ENCODE data around the gene EPS8L3. TPM values are rescaled to one million over a fixed set of nuclear protein-coding genes. Genes with fewer than 3 reads are reported as not detected.

EPS8L3 gene
- polyA plus RNA-seq, 1 of the 3 experiments (the other 2 are of a cell fraction), result not detected

- no peak overlapping the region for H3K9ac ChIP-seq
- no peak overlapping the region for H2AFZ ChIP-seq (ENCODE audit: low read depth)
- CTCF ChIA-PET, result no interaction called here
- 86% methylated on average over 6 of the region's 6 CpGs for WGBS (ENCODE audit: low lambda C conversion rate)
- POLR2A ChIA-PET, result interaction anchor here (1.2 kb wide), 1 partner anchor 9 kb away, joined by 4 read pairs; no protein-coding TSS in a partner anchor
- no peak for DNase-seq
- no peak overlapping the region for H3K4me3 ChIP-seq (ENCODE audit: low read depth in 2 of 2, low read length in 1 of 2)
- H3K36me3 ChIP-seq (replicated peaks in 1 of 2; ENCODE audit: control insufficient read depth in 1 of 2, insufficient read depth in 2 of 2, low read length in 1 of 2), result no peaks in the 10 kb centered on the region
- H3K27ac ChIP-seq (ENCODE audit: low read depth in 2 of 2, low read length in 1 of 2), result no peak overlapping the region
- H4K20me1 ChIP-seq (ENCODE audit: insufficient read depth), result no peaks in the 10 kb centered on the region
- TF ChIP-seq FOSL2 (IDR thresholded peaks at IDR 0.05; ENCODE audit: borderline replicate concordance, low read depth) (no peak), FOXM1 (IDR thresholded peaks at IDR 0.05; ENCODE audit: low read depth) (no peak), GABPA (IDR thresholded peaks at IDR 0.05; ENCODE audit: low read depth) (no peak), MEF2A (IDR thresholded peaks at IDR 0.05; ENCODE audit: borderline replicate concordance, low read depth) (no peak)
- no peaks in the 10 kb centered on the region for H3K27me3 ChIP-seq (ENCODE audit: insufficient read depth)
- no peaks in the 10 kb centered on the region for H3F3A ChIP-seq (replicated peaks; ENCODE audit: insufficient read depth)
- no peak overlapping the region for H3K4me2 ChIP-seq
- H3K9me2 ChIP-seq, result no peaks in the 10 kb centered on the region
- H3K9me3 ChIP-seq, result no peaks in the 10 kb centered on the region
- H3K4me1 ChIP-seq (ENCODE audit: control insufficient read depth in 1 of 2, insufficient read depth in 2 of 2, low read depth in 1 of 2, low read length in 1 of 2), result peaks cover 0 to 3% of the 10 kb centered on the region in 2 experiments; a peak in 1 of 4 replicates
- no peaks in the 10 kb centered on the region for H3K79me2 ChIP-seq (ENCODE audit: insufficient read depth)
Measured at GRCh38 chr1:109730666-109731065, 33.1 kb downstream of the EPS8L3 start.

- Histone ChIP-seq H3K9me2 (no peaks in the 10 kb centered on the region), H2AFZ (ENCODE audit: low read depth) (no peak overlapping the region), H3K4me2 (no peak overlapping the region), H3K36me3 (replicated peaks in 1 of 2; ENCODE audit: control insufficient read depth in 1 of 2, insufficient read depth in 2 of 2, low read length in 1 of 2) (no peaks in the 10 kb centered on the region), H4K20me1 (ENCODE audit: insufficient read depth) (no peaks in the 10 kb centered on the region), H3K4me1 (ENCODE audit: control insufficient read depth in 1 of 2, insufficient read depth in 2 of 2, low read depth in 1 of 2, low read length in 1 of 2) (peaks cover 0 to 3% of the 10 kb centered on the region in 2 experiments; a peak in 1 of 4 replicates), H3K79me2 (ENCODE audit: insufficient read depth) (no peaks in the 10 kb centered on the region), H3F3A (replicated peaks; ENCODE audit: insufficient read depth) (no peaks in the 10 kb centered on the region), H3K9me3 (no peaks in the 10 kb centered on the region), H3K27ac (ENCODE audit: low read depth in 2 of 2, low read length in 1 of 2) (no peak overlapping the region), H3K9ac (no peak overlapping the region), H3K4me3 (ENCODE audit: low read depth in 2 of 2, low read length in 1 of 2) (no peak overlapping the region), H3K27me3 (ENCODE audit: insufficient read depth) (no peaks in the 10 kb centered on the region)
- ChIA-PET CTCF (interaction anchor here (1.0 to 1.4 kb wide), 3 partner anchors 10 to 255 kb away, joined by 3 to 4 read pairs (median 3); partner anchors contain the start of gene AHCYL1), POLR2A (no interaction called here)
- WGBS (ENCODE audit: low lambda C conversion rate), result 72% methylated on average over 7 of the region's 7 CpGs
- no peak for TF ChIP-seq FOXJ3 (CRISPR knock-in tag; IDR thresholded peaks at IDR 0.05)
- TF ChIP-seq USF1 (IDR thresholded peaks at IDR 0.05; ENCODE audit: borderline replicate concordance, low read depth), result no peak
- no peak for TF ChIP-seq TEAD4 (IDR thresholded peaks at IDR 0.05; ENCODE audit: borderline replicate concordance, insufficient read depth)
- no peak for TF ChIP-seq SIN3A (IDR thresholded peaks at IDR 0.05; ENCODE audit: borderline replicate concordance, low read depth, low read length)
- no peak for TF ChIP-seq IRF3 (IDR thresholded peaks at IDR 0.05; ENCODE audit: low read depth, low read length)
- TF ChIP-seq TAF1 (IDR thresholded peaks at IDR 0.05; ENCODE audit: borderline replicate concordance, low read depth, low read length), result no peak
- TF ChIP-seq NRF1 (IDR thresholded peaks at IDR 0.05; ENCODE audit: low read depth, low read length), result no peak
- TF ChIP-seq CTCF (IDR thresholded peaks at IDR 0.05), result no peak
- no peak for TF ChIP-seq ELF1 (IDR thresholded peaks at IDR 0.05)
- no peak for TF ChIP-seq USF2 (IDR thresholded peaks at IDR 0.05; ENCODE audit: borderline replicate concordance, low read depth, low read length)
- no peak for TF ChIP-seq RAD21 (IDR thresholded peaks at IDR 0.05; ENCODE audit: low read length)
- TF ChIP-seq GABPA (IDR thresholded peaks at IDR 0.05; ENCODE audit: low read depth), result no peak
- TF ChIP-seq RFX5 (IDR thresholded peaks at IDR 0.05; ENCODE audit: low read length), result no peak
- no peak for TF ChIP-seq MAX (IDR thresholded peaks at IDR 0.05; ENCODE audit: low read depth)
- no peak for TF ChIP-seq NFIC (IDR thresholded peaks at IDR 0.05; ENCODE audit: borderline replicate concordance)
- no peak for DNase-seq
Measured at GRCh38 chr1:109728870-109729269, 34.9 kb downstream of the EPS8L3 start.
